Activated CD8-positive, alpha-beta T cell treated with anti-CD3 and anti-CD28 coated beads for 36 hours (primary cell): ENCODE data around the gene LCE1E. TPM values are rescaled to one million over a fixed set of nuclear protein-coding genes. Genes with fewer than 3 reads are reported as not detected.

Experiments
- ATAC-seq: fragments of 200-7000 bp; cut with Tn5 transposase; one replicate; pipeline ENCODE4 v1.10.0; 2021; ENCODE audit warnings: mild to moderate bottlenecking, moderate library complexity
- CTCF ChIA-PET: fragments of 350-600 bp; sonication (Branson Sonifier 250); formaldehyde crosslinking; loops from one replicate; lab custom pipeline; 2021; ENCODE audit warnings: antibody characterized with exemption; lab: Charles Lee
- POLR2A ChIA-PET: fragments of 350-600 bp; sonication (Branson Sonifier 250); formaldehyde crosslinking; loops from one replicate; lab custom pipeline; 2021; ENCODE audit warnings: antibody characterized with exemption; lab: Charles Lee
- DNase-seq: peaks from one replicate; pipeline ENCODE4 v3.0.0-alpha.2; 2020
- H3K27ac Mint-ChIP-seq: one replicate; pipeline ENCODE4 v1.8.0; 2021; ENCODE audit warnings: mild to moderate bottlenecking, mixed read lengths
- H3K27me3 Mint-ChIP-seq: one replicate; pipeline ENCODE4 v1.8.0; 2021; ENCODE audit warnings: mixed read lengths
- H3K36me3 Mint-ChIP-seq: one replicate; pipeline ENCODE4 v1.8.0; 2021; ENCODE audit warnings: low read depth, mixed read lengths
- H3K4me1 Mint-ChIP-seq: one replicate; pipeline ENCODE4 v1.8.0; 2021; ENCODE audit warnings: low read depth, mixed read lengths
- H3K4me3 Mint-ChIP-seq: one replicate; pipeline ENCODE4 v1.8.0; 2021; ENCODE audit warnings: mild to moderate bottlenecking, moderate library complexity, mixed read lengths
- H3K9me3 Mint-ChIP-seq: one replicate; pipeline ENCODE4 v1.8.0; 2021; ENCODE audit warnings: mixed read lengths
- CTCF ChIP-seq: fragments of 200-600 bp; IDR thresholded peaks from one replicate; pipeline ENCODE4 v1.8.0; 2022; ENCODE audit warnings: antibody characterized with exemption, mild to moderate bottlenecking
- intact Hi-C: fragments of 100-400 bp; cut with micrococcal nuclease; formaldehyde crosslinking; loops from one replicate; pipeline ENCODE4 v1.10.0; 2022
- total RNA-seq, 2 experiments: library from RNA; stranded (reverse); gene quantifications; one replicate each; pipeline ENCODE4 v1.2.3, GENCODE V29; 2021

Gene LCE1E
- total RNA-seq, 2 experiments from 2014 or later: not detected

- Mint-ChIP-seq H3K27me3 (peaks cover 19% of the 10 kb centered on the region), H3K4me1 (no peaks in the 10 kb centered on the region), H3K36me3 (no peaks in the 10 kb centered on the region), H3K4me3 (no peak overlapping the region), H3K27ac (no peak overlapping the region), H3K9me3 (no peaks in the 10 kb centered on the region)
- TF ChIP-seq CTCF: no peak
- intact Hi-C loops: no loop called here
- no peak for ATAC-seq
- DNase-seq: no peak
- ChIA-PET POLR2A (no interaction called here), CTCF (no interaction called here)
Measured at GRCh38 chr1:152823294-152823693, 37.2 kb downstream of the LCE1E start.

- ChIA-PET POLR2A (no interaction called here), CTCF (interaction anchor here (1.3 kb wide), 1 partner anchor 399 kb away, joined by 3 read pairs; no protein-coding TSS in a partner anchor)
- no peaks in the 10 kb centered on the region for H3K4me1 Mint-ChIP-seq
- no peak overlapping the region for H3K4me3 Mint-ChIP-seq
- DNase-seq (no peak), ATAC-seq (no peak)
- no peaks in the 10 kb centered on the region for H3K9me3 Mint-ChIP-seq
- TF ChIP-seq CTCF: no peak
- no peaks in the 10 kb centered on the region for H3K36me3 Mint-ChIP-seq
- no peak overlapping the region for H3K27ac Mint-ChIP-seq
- intact Hi-C loops: no loop called here
- peaks cover 21% of the 10 kb centered on the region for H3K27me3 Mint-ChIP-seq
Measured at GRCh38 chr1:152824964-152825363, 38.9 kb downstream of the LCE1E start.

- ATAC-seq: no peak
- no peak within 1 kb of the TSS for H3K27ac Mint-ChIP-seq
- H3K4me1 Mint-ChIP-seq: no peaks in the 10 kb centered on the region
- DNase-seq: no peak
- peaks cover 26% of the 10 kb centered on the region for H3K27me3 Mint-ChIP-seq
- H3K9me3 Mint-ChIP-seq: no peaks in the 10 kb centered on the region
- H3K36me3 Mint-ChIP-seq: no peaks in the 10 kb centered on the region
- intact Hi-C loops: no loop called here
- ChIA-PET POLR2A (no interaction called here), CTCF (no interaction called here)
- TF ChIP-seq CTCF: no peak
- H3K4me3 Mint-ChIP-seq: no peak within 1 kb of the TSS
Measured at GRCh38 chr1:152827173-152827572, 41.1 kb downstream of the LCE1E start, which contains the start of gene LCE1A. LCE1A (plus strand) TSS chr1:152827473; CDS start chr1:152827473, 0 bp downstream.

- Mint-ChIP-seq H3K27me3 (peaks cover 15% of the 10 kb centered on the region), H3K9me3 (no peaks in the 10 kb centered on the region), H3K4me1 (no peaks in the 10 kb centered on the region), H3K4me3 (no peak overlapping the region), H3K27ac (no peak overlapping the region), H3K36me3 (no peaks in the 10 kb centered on the region)
- TF ChIP-seq CTCF: no peak
- POLR2A ChIA-PET: no interaction called here
- CTCF ChIA-PET: interaction anchor here (1.2 kb wide), 1 partner anchor 34 kb away, joined by 3 read pairs; no protein-coding TSS in a partner anchor
- ATAC-seq (no peak), DNase-seq (no peak)
- intact Hi-C loops: no loop called here
Measured at GRCh38 chr1:152836870-152837269, 50.8 kb downstream of the LCE1E start.

Other genes with a start within 250 kb of the LCE1E start
- not detected for gene LCE3E, start 219.5 kb upstream of the LCE1E start, total RNA-seq
- gene LCE3D, start 205.7 kb upstream of the LCE1E start, total RNA-seq: not detected
- not detected for gene LCE3C, start 186.0 kb upstream of the LCE1E start, total RNA-seq
- not detected for gene LCE3B, start 172.4 kb upstream of the LCE1E start, total RNA-seq
- not detected for gene LCE3A, start 163.2 kb upstream of the LCE1E start, total RNA-seq
- not detected for gene LCE2D, start 122.9 kb upstream of the LCE1E start, total RNA-seq
- gene LCE2C, start 111.0 kb upstream of the LCE1E start, total RNA-seq: not detected
- gene LCE2B, start 100.1 kb upstream of the LCE1E start, total RNA-seq: not detected
- gene LCE2A, start 87.9 kb upstream of the LCE1E start, total RNA-seq: not detected
- gene LCE4A, start 78.1 kb upstream of the LCE1E start, total RNA-seq: not detected
- not detected for gene KPRP, start 28.2 kb upstream of the LCE1E start, total RNA-seq
- not detected for gene LCE1F, start 11.1 kb upstream of the LCE1E start, total RNA-seq
- not detected for gene LCE1D, start 10.5 kb downstream of the LCE1E start, total RNA-seq
- gene LCE1C, start 20.4 kb downstream of the LCE1E start, total RNA-seq: not detected
- not detected for gene LCE1B, start 25.7 kb downstream of the LCE1E start, total RNA-seq
- not detected for gene LCE1A, start 41.2 kb downstream of the LCE1E start, total RNA-seq
- gene LCE6A, start 56.6 kb downstream of the LCE1E start, total RNA-seq: not detected
- gene LCE7A, start 73.7 kb downstream of the LCE1E start, total RNA-seq: not detected
- not detected for gene SMCP, start 92.1 kb downstream of the LCE1E start, total RNA-seq
- gene IVL, start 122.3 kb downstream of the LCE1E start, total RNA-seq: not detected
- not detected for gene SPRR5, start 160.9 kb downstream of the LCE1E start, total RNA-seq
- gene SPRR4, start 184.4 kb downstream of the LCE1E start, total RNA-seq: not detected
- not detected for gene SPRR1A, start 197.8 kb downstream of the LCE1E start, total RNA-seq
- not detected for gene SPRR3, start 215.5 kb downstream of the LCE1E start, total RNA-seq
- gene SPRR1B, start 244.9 kb downstream of the LCE1E start, total RNA-seq: not detected